Superior temporal gyrus (tissue), 1 donor: Measurements from ENCODE around the gene MYL12A.
"Not testable (repeated sequence)": the region's sequence is repeated elsewhere in the genome, so short reads cannot be mapped to it uniquely, and the experiment has no call there.

ENCODE experiments used
- DNase-seq: peaks from one replicate; pipeline ENCODE4 v3.0.0-alpha.2; 2016; ENCODE audit errors: extremely low spot score

The MYL12A gene

DNA sequence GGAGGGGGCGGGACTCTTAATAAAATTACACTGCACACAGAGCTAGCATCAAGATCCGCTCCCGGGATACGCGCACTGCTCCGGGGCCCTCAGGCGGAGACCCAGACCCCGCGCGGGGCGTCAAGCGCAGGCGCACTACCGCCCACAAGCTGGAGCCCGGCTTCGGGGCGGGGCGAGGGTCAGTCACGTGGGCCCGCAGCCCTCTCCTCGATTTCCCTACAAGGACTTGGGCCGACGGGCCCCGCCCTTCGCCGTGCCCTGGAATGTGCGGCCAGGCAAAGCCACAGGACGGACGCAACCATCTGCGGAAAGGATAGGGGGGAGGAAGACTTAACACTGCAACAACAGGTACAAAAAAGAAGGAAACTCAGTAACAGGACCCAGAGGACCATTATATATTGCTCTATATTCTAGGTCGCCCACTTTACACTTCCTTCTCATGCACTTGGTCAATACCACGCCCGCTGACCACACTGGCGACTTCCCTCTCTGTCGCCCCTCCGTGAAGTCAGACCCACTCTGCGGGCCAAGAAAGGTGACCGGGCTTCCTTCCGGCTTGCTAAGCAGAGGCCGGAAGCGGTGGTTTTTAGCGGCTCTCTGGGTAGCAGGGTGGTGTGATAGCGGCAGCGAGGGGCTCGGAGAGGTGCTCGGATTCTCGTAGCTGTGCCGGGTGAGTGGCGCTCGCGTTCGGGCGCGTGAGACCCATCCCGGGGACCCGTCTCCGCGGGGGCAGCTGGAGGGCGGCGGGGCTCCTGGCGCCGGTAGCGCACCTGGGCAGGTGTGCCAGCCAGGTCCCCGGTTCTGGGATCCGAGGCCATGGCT lies at the start of gene MYL12A:
Gene MYL12A (plus strand): TSS at position 562 of the 822 bp plus-strand sequence. CDS start 5,447 bp downstream, outside the sequence.
- peak; percentile 91 for DNase-seq

DNA sequence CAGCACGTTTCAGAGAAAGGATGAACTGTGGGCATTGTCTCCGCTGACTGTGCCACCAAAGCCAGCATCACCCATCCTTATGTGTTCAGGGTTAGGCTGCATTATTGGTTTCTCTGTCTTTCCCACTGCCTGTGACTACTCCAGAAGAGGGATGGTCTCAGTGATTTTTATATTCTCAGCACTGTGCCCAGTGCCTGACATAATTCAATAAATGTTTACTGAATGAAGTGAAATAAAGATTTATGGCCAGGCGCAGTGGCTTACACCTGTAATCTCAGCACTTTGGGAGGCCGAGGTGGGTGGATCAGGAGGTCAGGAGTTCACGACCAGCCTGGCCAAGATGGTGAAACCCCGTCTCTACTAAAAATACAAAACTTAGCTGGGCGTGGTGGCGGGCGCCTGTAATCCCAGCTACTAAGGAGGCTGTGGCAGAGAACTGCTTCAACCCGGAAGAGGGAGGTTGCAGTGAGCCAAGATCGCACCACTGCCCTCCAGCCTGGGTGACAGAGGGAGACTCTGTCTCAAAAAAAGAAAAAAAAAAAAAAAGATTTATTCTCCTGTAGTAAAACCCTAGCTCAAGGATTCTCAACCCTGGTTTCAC lies 49.2 kb upstream of the MYL12A start:
- DNase-seq: not testable (repeated sequence)

DNA sequence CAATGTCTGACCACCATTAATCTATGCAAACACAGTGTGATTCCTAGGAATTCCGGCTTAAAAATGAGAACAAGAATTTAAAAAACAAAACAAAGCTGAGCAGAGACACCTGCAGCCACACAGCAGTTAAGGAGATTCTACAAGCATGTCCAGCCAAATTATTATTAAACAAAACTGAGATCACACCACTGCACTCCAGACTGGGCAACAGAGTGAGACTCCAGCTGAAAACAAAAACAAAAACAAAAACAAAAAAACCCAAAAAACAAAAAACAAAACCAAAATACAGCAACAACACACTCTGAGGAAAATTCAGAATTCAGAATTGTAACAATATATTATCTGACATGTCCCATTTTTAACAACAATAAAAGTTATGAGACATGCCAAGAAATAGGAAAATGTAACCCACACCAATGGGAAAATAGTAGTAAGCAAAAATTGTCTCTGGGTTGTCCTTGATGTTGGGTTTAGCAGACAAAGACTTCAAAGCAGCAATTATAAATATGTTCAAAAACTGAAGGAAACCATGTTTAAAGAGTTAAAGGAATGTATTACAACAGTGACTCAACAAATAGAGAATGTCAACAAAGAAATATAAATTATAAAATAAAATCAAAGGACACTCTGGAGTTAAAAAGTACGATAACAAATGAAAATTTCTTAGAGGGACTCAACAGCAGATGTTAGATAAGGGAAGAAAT lies 47.5 kb upstream of the MYL12A start:
- DNase-seq: no peak

DNA sequence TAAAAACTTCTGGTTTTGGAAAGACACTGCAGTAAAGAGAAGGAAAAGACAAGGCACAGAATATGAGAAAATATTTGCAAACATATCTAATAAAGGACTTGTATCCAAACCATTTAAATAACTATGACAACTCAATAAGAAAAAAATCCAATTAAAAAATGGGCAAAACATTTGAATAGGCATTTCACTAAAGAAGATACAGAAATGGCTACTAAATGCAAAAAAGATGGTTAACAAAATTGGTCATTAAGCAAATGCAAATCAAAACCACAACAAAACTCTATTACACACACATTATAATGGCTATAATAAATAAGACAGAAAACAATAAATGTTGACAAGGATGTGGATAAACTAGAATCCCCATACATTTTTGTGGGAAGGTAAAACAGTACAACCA lies 42.4 kb upstream of the MYL12A start:
- no peak for DNase-seq

DNA sequence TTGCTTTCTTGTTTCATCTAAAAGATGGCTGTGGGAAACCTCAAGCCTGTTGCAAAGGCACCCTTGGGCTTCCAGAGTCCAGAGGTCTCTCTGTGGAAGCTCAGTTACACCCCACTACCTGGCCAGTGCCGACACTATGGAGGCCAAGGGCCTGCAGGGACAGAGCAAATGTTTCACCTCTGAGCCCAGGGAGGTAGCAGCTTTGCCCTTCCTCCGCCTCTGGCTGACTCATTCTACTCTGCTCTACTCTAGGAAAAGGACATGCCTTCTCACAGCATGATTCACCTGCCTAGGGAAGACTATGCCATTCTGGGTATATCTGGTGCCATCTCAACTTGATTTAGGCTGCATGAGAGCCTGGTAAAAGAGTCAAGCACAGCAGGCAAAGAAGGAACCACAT lies 40.0 kb upstream of the MYL12A start:
- no peak for DNase-seq

DNA sequence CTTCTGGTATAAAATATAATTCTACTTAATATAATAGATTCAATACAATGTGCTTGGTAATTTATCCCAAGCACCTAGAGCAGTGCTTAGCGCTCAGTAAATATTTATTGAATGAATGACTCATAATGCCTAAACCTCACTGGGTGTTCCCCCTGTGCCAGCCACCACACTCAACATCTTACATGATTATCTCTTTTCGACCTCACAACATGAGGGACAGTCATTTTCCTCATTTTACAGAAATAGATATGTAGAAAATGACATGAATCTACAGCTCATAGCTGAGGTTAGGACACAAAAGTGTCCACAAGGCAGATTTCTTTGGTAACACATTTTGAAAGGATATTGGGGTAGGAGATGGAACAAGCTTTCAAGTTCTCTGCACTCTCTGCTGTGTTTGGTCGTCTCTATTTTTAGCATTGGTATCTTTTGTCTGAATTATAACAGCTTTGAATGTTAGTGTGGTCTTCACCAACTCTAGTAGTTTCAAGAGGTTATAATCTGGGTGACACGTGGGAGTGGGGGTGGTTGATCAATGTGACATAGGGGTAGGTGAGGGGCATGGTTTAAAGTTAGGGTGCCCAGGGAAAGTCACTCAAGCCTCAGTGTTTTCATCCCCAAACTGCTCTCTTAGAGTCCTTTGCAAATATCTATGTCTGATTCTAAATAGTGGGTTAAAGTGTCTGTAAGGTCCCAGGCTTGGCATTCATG lies 37.6 kb upstream of the MYL12A start:
- DNase-seq: no peak

DNA sequence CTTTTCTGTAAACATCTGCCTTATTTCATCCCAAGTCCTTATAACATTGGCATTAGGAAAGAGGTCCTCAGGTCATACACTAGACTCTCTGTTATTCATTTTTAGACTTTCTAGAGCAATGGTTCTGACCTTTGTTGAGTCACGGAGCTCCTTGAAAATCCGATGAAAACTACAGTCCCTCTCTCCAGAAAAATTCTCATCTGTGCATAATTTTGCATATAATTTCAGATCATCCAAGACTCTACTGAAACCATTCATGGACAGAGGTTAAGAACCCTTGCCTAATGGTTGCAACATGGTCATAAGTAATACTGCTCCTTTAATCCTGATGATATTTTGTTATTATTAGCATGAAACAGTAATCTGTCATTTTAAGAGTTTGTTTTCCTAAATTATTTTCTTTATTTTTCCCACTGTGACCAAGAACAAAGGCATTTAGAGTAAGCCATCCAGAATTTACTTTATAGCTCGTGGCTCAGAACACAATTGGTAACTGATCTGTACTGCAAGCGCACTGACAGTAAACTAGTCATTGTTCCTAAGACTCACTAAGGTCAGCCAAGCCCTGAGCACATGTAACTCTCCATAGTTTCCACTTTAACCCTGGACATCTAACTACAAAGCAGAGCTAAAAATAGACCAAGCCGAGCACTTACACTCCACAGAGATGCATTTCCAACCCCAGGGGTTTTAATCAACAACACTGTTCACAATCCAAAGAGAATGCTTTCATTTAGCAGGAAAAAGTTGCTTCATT lies 36.2 kb upstream of the MYL12A start:
- no peak for DNase-seq

DNA sequence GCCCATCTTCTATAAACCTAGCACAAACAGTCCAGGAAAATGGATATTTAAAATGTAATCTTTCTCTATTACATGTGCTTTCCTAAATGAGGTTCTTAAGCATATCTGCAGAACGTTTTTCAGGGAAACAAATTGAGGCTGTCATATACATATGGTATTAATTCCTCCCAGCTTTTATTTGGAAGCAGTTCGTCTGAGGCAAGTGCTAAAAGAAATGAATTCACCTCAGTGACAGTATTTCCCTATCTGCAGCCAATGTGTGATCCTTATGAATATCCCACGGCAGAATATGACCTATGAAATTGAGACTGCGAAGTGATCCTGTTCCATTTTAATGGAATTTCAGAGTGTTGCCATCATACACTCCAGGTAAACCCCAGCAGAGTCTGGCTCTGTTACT lies 34.9 kb upstream of the MYL12A start:
- DNase-seq: no peak

DNA sequence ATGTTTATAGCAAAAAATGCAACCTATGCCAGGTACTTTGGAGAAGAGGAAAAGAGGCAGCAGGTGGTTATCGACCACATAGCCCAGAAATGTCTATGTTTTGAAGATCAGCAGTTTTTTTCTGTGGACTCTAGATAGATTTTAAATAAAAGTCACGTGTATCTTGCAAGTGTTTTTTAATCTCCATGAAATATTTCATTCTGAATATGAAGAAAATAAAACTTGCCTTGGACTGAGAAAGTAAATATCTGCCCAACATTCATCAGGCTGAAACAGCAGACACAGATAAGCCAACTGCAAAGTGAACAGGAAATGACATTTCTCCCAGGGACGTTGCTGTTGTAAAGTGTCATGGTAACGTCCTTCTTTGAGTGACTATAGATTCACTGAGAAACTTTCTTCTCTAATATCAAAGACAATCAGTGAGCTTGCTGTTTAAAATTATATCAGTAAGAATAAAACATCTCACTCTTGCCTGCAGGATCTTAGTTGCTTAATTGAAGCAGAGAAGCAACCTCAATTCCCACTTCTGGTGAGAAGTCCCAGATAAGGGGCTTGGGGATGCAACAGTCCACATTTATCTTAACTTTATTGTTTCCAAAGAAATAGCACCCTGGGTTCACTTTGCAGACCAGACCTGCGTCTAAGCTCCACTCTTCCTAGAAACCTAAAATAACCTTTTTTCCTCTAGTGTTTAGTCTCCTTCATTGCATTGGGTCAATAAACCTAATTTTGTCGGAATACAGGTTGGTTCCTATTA lies 34.1 kb upstream of the MYL12A start:
- no peak for DNase-seq

DNA sequence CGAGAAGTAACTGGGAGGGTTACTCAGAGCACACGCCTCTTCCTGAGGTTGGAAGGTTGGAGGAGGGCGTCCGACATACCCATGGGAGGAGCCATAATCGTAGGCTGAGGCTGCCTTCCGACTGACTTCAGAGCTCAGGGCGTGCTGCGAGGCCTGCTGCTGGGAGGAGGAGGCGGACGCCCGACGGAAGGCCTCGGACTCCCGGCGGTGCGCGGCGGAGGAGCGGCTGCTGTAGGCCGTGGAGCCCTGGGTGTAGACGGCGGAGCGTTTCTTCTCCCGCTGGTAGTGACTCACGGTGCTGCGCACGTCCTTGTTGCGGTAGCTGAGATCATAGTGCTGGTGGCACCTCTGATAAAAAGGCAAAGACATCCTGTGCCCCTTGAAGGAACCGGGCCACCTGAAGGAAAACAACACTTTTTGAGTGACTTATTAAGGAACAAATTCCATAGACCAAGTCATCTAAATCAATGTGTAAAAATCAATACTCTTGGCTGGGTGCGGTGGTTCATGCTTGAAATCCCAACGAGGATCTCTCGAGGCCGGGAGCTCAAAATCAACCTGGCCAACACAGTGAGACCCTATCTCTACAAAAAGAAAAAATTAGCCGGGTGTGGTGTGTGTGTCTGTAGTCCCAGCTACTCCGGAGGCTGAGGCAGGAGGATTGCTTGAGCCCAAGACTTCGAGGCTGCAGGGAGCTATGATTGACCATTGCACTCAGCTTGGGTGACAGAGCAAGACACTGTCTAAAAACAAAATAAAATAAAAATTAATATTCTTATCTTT lies 32.6 kb upstream of the MYL12A start:
- DNase-seq: no peak

DNA sequence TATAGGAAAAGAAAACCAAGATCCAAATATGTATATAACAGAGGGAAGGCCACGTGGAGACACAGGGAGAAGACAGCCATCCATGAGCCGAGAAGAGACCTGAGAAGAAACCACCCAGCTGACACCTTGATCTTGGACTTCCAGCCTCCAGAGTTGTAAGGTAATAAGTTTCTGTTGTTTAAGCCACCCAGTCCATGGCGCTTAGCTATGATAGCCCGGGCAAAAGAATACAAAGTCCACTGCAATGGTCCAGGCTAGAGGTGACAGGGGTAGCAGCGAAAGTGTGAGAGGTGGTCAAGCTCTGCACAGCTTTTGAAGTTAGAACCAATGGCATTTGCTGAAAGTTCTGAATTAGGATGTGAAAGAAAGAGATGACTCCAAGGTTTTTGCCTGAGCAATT lies 30.6 kb upstream of the MYL12A start:
- no peak for DNase-seq

DNA sequence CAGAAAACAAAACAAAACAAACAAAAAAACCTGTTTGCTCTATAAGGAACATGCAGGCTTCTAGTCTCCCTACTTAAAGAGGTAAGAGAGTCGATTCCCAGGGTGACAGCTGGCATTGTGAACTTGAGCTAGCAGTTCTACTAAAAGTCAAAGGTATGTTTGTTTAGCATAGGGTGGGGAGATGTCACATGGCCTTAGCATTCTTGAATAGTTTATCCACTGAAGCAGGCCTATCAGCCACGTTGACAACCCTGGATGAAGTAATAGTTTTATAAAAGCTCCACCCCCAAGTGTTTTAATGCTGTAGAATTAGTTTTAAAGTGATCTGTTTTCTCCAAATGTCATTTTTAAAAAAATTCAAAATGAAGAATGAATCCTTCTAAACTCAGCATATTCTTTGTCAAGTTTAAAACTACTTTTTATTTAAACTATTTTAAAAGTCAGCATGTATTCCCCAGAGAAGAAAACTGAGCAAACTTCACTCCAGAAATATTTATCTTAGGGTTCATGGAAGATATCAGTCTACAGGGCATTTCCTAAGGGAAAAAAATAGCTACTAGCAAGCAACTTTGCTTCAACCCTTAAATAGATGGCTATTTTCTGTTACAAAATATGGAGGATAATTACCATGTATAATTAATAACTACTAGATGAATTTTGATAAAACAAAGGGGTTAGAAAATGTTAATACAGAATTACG lies 29.5 kb upstream of the MYL12A start:
- DNase-seq: no peak

DNA sequence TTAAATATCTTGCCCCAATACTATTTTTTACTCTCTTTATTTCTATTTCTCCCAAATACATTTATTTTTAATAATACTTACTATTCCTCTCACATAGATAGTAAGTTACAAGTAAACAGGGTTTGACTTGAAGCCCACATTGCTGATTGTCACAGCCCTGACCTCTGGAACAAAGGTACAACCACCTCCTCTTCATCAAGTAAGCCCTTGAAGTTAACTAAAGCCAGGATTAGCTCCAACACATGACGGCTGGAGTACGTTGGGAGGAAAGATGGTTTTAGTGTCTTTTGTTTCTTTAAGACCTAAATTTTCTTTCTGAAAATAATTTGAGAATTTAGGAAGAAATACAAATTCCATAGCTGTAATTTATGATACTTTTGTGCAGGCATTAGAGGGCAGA lies 28.8 kb upstream of the MYL12A start:
- DNase-seq: no peak

DNA sequence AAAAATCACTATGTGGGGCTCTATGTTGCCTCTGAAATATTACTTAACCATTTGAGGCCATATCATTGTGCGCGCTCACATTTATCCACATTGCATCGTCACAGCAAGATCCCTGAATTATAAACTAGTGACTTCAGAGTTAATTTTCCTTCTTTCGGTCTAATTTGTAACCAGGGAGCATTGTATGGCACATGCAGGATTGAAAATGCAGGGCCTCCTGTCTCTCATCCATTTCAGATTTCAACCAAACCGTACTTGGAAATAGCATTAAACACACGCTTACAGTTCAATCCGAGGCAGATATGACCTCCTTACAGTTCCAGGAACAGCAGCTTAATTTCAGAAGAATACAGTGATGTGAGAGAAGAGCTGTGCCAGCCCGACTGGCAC lies 28.4 kb upstream of the MYL12A start:
- peak; percentile 39 for DNase-seq

DNA sequence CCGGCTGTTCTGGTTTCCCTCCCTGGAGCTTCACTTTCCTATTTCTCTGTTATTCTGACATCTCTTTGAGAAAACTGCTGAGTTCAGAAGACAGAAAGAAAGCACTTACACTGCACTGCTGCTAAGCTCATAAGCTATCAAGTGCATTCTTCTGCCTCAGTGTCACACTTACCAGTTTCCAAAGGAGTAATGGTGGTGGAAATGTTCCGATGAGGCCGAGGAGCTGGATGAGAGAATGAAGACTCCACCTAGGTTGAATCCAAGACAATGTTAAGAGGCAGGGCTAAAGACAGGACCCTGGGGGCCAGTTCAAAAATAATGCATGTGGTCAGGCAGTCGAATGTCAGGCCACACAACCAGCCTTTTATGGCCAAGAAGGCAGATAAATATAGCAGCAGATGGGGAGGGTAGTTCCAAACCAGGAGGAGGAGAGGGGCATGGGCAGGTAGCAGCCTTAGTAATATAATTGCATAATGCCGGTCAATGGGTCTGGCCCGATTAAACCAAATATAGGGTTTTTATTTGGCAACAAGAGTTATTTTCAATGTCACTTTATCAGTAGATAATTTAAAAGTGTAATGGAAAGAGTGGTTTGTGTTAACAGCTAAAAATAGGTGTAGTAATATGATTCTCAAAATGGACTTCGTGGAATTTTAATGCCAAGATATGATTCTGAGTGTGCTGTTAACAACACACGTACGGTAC lies 27.8 kb upstream of the MYL12A start, which contains the start of gene MYOM1:
Gene MYOM1 (minus strand): TSS at position 338 of the 705 bp plus-strand sequence. CDS start 4,745 bp downstream, outside the sequence.
- DNase-seq: no peak

DNA sequence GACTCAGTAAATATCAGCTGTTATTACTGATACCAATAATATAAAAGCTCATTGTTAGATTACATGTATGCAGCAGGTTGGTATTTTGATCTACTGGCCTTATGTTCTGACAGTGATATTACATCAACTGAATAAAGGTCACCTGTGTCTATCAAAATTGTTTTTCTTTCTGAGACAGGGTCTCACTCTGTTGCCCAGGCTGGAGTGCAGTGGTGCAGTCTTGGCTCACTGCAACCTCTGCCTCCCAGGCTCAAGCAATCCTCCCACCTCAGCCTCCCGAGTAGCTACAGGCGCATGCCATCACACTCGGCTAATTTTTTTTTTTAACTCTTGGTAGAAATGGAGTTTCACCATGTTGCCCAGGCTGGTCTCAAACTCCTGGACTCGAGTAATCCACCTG lies 26.7 kb upstream of the MYL12A start:
- not testable (repeated sequence) for DNase-seq

DNA sequence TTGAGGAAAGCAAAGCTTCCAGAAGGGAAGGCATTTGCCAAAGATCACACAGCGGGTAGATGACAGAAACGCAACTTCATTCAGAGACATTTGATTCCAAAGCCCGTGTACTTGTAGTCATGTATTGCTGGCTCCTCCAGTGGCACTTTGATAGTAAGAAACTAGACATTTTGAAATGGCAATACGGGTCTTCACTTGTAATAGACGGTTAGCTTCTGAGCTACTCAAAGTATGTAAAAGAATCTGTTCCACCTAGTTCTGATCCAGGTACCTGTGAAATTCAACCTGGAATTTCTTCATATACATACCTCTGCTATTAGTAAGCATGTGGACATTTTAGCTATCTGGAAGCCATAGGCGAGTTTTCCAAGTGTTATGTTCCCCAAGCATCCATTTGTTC lies 26.1 kb upstream of the MYL12A start:
- DNase-seq: no peak

DNA sequence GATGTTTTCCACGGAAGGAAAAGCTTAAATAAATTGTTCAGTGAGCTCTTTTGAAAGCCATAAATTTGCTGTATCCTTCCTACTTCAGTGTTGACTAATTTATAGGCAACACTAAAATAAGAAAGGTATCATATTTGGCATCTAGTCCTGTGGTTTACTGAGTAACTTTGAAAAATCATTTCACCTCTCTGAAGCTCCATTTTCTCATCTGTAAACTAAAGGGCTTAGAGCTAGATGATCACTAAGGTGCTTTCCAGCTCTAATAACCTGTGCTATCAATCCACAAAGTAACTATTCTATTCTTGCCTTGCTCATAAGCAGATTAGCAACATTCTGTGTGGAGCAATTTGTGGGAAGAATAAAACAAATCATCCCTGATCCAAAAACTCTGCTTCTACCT lies 24.2 kb upstream of the MYL12A start:
- no peak for DNase-seq

DNA sequence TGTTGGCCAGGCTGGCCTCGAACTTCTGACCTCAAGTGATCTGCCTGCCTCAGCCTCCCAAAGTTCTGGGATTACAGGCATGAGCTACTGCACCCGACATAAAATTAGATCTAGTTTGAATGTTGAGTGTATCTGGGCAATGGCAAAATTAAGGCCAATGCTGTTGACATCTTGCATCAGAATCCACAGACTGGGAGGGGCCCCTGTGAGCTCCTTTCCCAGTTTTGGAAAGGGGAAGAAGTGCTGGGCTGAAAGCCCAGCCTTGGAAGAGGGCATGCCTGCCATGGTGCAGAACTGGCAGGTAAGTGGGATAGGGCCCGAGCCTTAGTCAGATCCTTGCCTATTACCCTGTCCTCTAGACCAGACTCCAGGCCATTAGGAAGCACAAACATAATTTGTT lies 23.4 kb upstream of the MYL12A start:
- DNase-seq: no peak
